HUES6 (cell line): ENCODE data around the gene MMP23B.
"Not testable (repeated sequence)": the region's sequence is repeated elsewhere in the genome, so short reads cannot be mapped to it uniquely, and the experiment has no call there.

Experiments
- H3K27ac ChIP-seq: 2 replicates; pipeline ENCODE4 v1.7.0; 2013; ENCODE audit warnings: low read depth, mild to moderate bottlenecking, low read length, inconsistent platforms
- H3K27me3 ChIP-seq: 2 replicates; pipeline ENCODE4 v1.6.1; 2013; ENCODE audit warnings: low read length; ENCODE audit not compliant: control insufficient read depth, insufficient read depth
- H3K36me3 ChIP-seq: 2 replicates; pipeline ENCODE4 v1.6.1; 2013; ENCODE audit warnings: low read length; ENCODE audit not compliant: control insufficient read depth, insufficient read depth
- H3K4me1 ChIP-seq: 2 replicates; pipeline ENCODE4 v1.6.1; 2013; ENCODE audit warnings: low read length; ENCODE audit not compliant: control insufficient read depth, insufficient read depth
- H3K4me3 ChIP-seq: 2 replicates; pipeline ENCODE4 v1.5.1; 2013; ENCODE audit warnings: low read depth, low read length
- H3K9ac ChIP-seq: one replicate; pipeline ENCODE4 v1.6.1; 2013; ENCODE audit warnings: mild to moderate bottlenecking, low read length
- H3K9me3 ChIP-seq: 2 replicates; pipeline ENCODE4 v1.6.1; 2013; ENCODE audit warnings: low read depth, low read length; ENCODE audit not compliant: control insufficient read depth, insufficient read depth

MMP23B gene

GRCh38 chr1:1638528-1638927 is 6.6 kb downstream of the MMP23B start:
- peaks cover 22% of the 10 kb centered on the region for H3K36me3 ChIP-seq
- H3K4me3 ChIP-seq, H3K27ac ChIP-seq, H3K27me3 ChIP-seq, H3K9me3 ChIP-seq, H3K4me1 ChIP-seq, H3K9ac ChIP-seq: not testable (repeated sequence)

DNA sequence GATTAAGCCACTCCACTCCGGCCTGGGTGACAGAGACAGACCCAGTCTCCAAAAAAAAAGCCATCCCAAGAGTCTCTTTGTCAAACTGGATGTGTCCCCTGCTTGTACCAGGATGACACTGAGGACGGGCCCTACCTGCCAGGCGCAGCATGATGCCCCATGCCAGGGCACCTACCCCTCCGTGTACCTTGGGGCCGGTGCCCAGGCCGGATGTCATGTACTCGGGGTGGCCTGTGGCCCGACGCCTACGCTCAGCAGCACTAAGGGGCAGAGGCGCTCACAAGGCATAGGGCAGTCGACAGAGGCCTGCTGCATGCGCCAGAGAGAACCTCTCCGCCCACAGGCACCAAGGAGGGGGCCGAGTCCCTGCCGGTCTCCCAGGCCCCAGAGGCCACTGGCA is 7.4 kb downstream of the MMP23B start:
- H3K27ac ChIP-seq, H3K27me3 ChIP-seq, H3K4me3 ChIP-seq, H3K9ac ChIP-seq, H3K4me1 ChIP-seq, H3K9me3 ChIP-seq: not testable (repeated sequence)
- H3K36me3 ChIP-seq, result peaks cover 22% of the 10 kb centered on the region

- peaks cover 22% of the 10 kb centered on the region for H3K36me3 ChIP-seq
- H3K4me1 ChIP-seq, H3K4me3 ChIP-seq, H3K9ac ChIP-seq, H3K27me3 ChIP-seq, H3K27ac ChIP-seq, H3K9me3 ChIP-seq: not testable (repeated sequence)
These were observed 8.1 kb downstream of the MMP23B start for GRCh38 chr1:1640081-1640480.

- not testable (repeated sequence) for H3K4me3 ChIP-seq, H3K9me3 ChIP-seq, H3K27me3 ChIP-seq, H3K27ac ChIP-seq, H3K9ac ChIP-seq, H3K4me1 ChIP-seq
- H3K36me3 ChIP-seq, result peaks cover 22% of the 10 kb centered on the region
These were observed 8.9 kb downstream of the MMP23B start for GRCh38 chr1:1640711-1641461.

DNA sequence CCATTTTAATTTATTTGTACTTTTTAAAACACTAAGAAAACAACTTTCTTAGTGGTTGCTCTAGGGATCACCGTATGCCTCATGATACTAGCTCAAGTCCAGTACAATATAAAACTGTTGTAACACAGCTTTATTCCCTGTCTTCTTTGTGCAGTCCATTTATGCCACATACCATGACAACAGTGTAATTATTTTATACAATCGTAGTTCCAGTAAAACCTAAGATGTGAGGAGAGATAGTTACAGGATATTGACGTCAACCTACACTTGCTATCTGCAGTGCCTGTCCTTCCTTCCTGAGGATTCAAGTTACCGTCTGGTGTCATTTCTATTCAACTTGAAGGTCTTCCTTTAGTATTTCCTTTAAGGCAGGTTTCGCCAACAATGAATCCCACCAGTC is 14.4 kb downstream of the MMP23B start:
- not testable (repeated sequence) for H3K4me3 ChIP-seq, H3K27me3 ChIP-seq, H3K9ac ChIP-seq, H3K27ac ChIP-seq, H3K4me1 ChIP-seq, H3K9me3 ChIP-seq
- H3K36me3 ChIP-seq, result peaks cover 37% of the 10 kb centered on the region

- peaks cover 49% of the 10 kb centered on the region for H3K36me3 ChIP-seq
- not testable (repeated sequence) for H3K27ac ChIP-seq, H3K4me3 ChIP-seq, H3K4me1 ChIP-seq, H3K9ac ChIP-seq, H3K27me3 ChIP-seq, H3K9me3 ChIP-seq
These were observed 15.7 kb downstream of the MMP23B start for GRCh38 chr1:1647567-1648241.

DNA sequence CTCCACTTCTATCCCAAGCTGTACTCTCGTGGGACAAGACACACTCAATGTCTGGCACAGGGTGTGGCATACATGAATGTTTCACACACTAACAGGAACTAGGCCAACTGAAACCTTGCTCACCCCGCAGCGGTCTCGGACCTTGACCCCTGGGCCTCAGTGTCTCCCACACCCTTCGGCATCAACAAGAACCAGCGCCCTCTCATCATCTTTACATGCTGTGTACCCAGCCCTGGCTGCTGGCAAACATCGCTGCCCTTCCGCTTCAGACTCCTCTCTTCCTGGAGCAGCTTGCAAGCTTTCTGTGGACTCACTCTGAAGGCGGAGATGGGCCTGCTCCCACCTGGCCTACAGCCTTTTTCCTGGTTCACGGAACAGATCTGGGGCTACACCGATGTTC is 16.3 kb downstream of the MMP23B start:
- not testable (repeated sequence) for H3K9ac ChIP-seq, H3K9me3 ChIP-seq, H3K4me1 ChIP-seq, H3K27me3 ChIP-seq, H3K4me3 ChIP-seq, H3K27ac ChIP-seq
- H3K36me3 ChIP-seq, result peaks cover 54% of the 10 kb centered on the region

DNA sequence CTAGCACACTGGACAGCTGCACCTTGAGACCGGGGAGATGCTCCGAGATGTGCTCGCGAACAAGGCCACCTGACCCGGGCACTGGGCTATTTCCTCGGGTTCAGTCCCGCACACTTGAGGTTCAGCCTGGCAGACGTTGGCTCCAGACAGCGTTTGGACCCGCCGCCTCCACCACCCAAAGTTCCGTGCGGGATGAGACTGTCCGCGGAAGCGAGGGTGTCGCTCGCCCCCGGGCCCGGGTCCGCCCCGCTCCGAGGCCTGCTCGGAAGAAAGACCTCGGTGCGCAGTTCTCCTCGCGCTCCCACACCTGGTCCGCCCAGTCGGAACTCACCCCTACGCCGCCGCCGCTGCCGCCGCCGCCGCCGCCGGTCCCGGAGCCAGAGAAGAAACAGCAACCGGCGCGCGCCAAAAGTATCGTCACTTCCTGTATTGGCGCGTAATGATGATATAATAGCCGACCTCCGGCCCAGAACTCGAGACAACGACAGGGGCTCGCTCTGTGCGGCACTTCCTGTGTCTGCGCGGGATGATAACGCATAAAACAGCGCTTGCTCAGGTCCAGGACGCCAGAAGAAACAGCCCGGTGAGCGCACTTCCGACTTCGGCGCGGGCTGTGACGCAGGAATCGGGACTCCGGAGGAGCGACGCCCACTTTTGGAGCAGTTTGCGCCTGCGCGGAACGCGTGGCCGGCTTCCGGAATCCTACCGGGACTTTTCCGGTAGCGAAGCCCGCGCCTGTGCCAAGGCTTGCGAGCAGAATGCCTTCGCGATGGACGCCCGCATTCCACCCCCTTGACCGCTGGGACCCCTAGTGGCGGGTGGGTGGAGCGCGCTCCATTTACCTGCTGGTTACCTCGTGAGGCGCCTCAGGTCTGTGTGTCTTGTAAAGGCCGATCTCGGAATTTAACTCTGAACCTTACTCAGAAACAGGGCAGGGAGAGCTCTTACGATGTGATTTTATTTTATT is 26.9 kb downstream of the MMP23B start, which contains the start of gene CDK11B:
Gene CDK11B, minus strand, starts transcription at position 422 of the 967 bp plus-strand sequence. CDS start 1,519 bp downstream, outside the sequence.
- Histone ChIP-seq H3K9ac (peak within 1 kb of the TSS; percentile 100), H3K36me3 (peaks cover 28% of the 10 kb centered on the region), H3K27ac (peak within 1 kb of the TSS; percentile 98), H3K4me3 (peak within 1 kb of the TSS; percentile 93)
- not testable (repeated sequence) for H3K9me3 ChIP-seq, H3K4me1 ChIP-seq, H3K27me3 ChIP-seq

DNA sequence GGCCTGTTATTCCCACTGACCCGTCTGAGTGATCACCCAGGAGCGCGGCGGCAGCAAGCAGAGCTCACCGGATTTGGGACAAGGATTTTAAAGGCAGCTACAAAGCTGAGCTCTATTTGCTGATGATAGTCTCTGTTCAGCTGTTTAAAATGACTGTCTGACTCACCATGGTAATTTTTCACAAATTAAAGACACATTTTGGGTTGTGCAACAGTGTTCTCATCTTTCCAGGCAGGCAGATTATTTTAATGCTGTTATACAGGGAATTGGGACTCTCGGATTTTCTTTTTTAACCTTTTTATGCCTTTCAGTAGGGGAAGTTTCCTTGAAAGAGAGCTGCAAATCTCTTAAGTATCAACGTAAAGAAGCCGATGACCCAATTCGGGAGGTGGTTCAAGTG is 30.4 kb downstream of the MMP23B start:
- peaks cover 19% of the 10 kb centered on the region for H3K36me3 ChIP-seq
- H3K27me3 ChIP-seq, H3K27ac ChIP-seq, H3K4me1 ChIP-seq, H3K9ac ChIP-seq, H3K9me3 ChIP-seq, H3K4me3 ChIP-seq: not testable (repeated sequence)

- not testable (repeated sequence) for H3K9ac ChIP-seq, H3K27me3 ChIP-seq, H3K9me3 ChIP-seq, H3K4me3 ChIP-seq, H3K4me1 ChIP-seq, H3K27ac ChIP-seq
- H3K36me3 ChIP-seq, result peaks cover 21% of the 10 kb centered on the region
These were observed 31.0 kb downstream of the MMP23B start for GRCh38 chr1:1662830-1663560.
